Gastroesophageal sphincter (tissue), 4 donors: ENCODE measurements around the gene NEK10. TPM values are rescaled to one million over a fixed set of nuclear protein-coding genes. Genes with fewer than 3 reads are reported as not detected.

ENCODE experiments used
- ATAC-seq: fragments of 150-250 bp; one replicate; pipeline ENCODE4 v1.9.1; 2016; ENCODE audit warnings: mild to moderate bottlenecking, moderate library complexity
- H3K27ac ChIP-seq, 4 donors: fragments of 200-600 bp; sonication (generic) in 3 of 4; 1 replicate in 3 of 4; 2 replicates in 1 of 4; pipeline ENCODE4 v1.5.1; 2016 to 2019
- H3K27me3 ChIP-seq: fragments of 200-600 bp; sonication (generic); one replicate; pipeline ENCODE4 v1.5.1; 2019
- H3K36me3 ChIP-seq, 2 donors: fragments of 200-600 bp; sonication (generic); one replicate each; pipeline ENCODE4 v1.5.1; 2019; ENCODE audit warnings: control low read depth in 1 of 2
- H3K4me1 ChIP-seq, 3 donors: fragments of 200-600 bp; sonication (generic); 1 replicate in 2 of 3; 2 replicates in 1 of 3; pipeline ENCODE4 v1.5.1; 2016 to 2019; ENCODE audit warnings: control low read depth in 2 of 3
- H3K4me3 ChIP-seq, 2 donors: fragments of 200-600 bp; sonication (generic); one replicate each; pipeline ENCODE4 v1.5.1; 2019; ENCODE audit warnings: mild to moderate bottlenecking in 1 of 2, moderate library complexity in 1 of 2
- H3K9me3 ChIP-seq, 3 donors: fragments of 200-600 bp; sonication (generic); one replicate each; pipeline ENCODE4 v1.5.1; 2017 to 2019; ENCODE audit warnings: control low read depth in 2 of 3
- EP300 ChIP-seq: sonication (generic); formaldehyde crosslinking; IDR thresholded peaks from one replicate; pipeline ENCODE4 v1.6.1; 2017; ENCODE audit warnings: antibody characterized with exemption, mild to moderate bottlenecking
- POLR2A ChIP-seq, 2 donors: fragments of 450-650 bp; IDR thresholded peaks; one replicate each; pipeline ENCODE4 v1.6.1; 2017; ENCODE audit warnings: antibody characterized with exemption in 2 of 2, mild to moderate bottlenecking in 2 of 2, moderate library complexity in 1 of 2
- POLR2AphosphoS5 ChIP-seq: sonication (generic); formaldehyde crosslinking; IDR thresholded peaks from one replicate; pipeline ENCODE4 v1.6.1; 2017; ENCODE audit warnings: antibody characterized with exemption
- WGBS, 2 donors: methylation state at CpG; one replicate each; pipeline ENCODE4 v1.1.5; 2018; ENCODE audit warnings: low coverage in 1 of 2; 5-methylcytosine and 5-hydroxymethylcytosine counted together
- total RNA-seq, 4 donors: library from RNA; depleted of rRNA; stranded (reverse); fragments of >200 nt; gene quantifications; one replicate each; pipeline ENCODE4 v1.1.0, GENCODE V29; 2016
- TF ChIP-seq, protein P1 (sequence below), 4 experiments: fragments of 200-600 bp in 2 of 4; fragments of 450-650 bp in 2 of 4; sonication (generic) in 1 of 4; IDR thresholded peaks; one replicate each; pipeline ENCODE4 v1.5.1; 2017 to 2019; ENCODE audit warnings: antibody characterized with exemption in 4 of 4, mild to moderate bottlenecking in 2 of 4, moderate library complexity in 2 of 4

Gene NEK10
- total RNA-seq, 4 donors from 2014 or later: 0.62 to 2.7 (median 1.5) TPM

GRCh38 chr3:27085829-27086730, 283.1 kb downstream of the NEK10 start:
- 56 to 72% methylated on average over 4 to 5 of the region's 5 CpGs for WGBS, 2 donors
- no peak for ATAC-seq

GRCh38 chr3:27081992-27082607, 287.1 kb downstream of the NEK10 start:
- Histone ChIP-seq H3K36me3 (no peaks in the 10 kb centered on the region), H3K27ac (no peak overlapping the region), H3K27me3 (no peaks in the 10 kb centered on the region), H3K4me1 (peaks cover 0 to 22% (median 2%) of the 10 kb centered on the region in 3 donors), H3K9me3 (no peaks in the 10 kb centered on the region), H3K4me3 (no peak overlapping the region)
- no peak for TF ChIP-seq POLR2AphosphoS5
- TF ChIP-seq EP300: no peak
- TF ChIP-seq, protein P1, sequence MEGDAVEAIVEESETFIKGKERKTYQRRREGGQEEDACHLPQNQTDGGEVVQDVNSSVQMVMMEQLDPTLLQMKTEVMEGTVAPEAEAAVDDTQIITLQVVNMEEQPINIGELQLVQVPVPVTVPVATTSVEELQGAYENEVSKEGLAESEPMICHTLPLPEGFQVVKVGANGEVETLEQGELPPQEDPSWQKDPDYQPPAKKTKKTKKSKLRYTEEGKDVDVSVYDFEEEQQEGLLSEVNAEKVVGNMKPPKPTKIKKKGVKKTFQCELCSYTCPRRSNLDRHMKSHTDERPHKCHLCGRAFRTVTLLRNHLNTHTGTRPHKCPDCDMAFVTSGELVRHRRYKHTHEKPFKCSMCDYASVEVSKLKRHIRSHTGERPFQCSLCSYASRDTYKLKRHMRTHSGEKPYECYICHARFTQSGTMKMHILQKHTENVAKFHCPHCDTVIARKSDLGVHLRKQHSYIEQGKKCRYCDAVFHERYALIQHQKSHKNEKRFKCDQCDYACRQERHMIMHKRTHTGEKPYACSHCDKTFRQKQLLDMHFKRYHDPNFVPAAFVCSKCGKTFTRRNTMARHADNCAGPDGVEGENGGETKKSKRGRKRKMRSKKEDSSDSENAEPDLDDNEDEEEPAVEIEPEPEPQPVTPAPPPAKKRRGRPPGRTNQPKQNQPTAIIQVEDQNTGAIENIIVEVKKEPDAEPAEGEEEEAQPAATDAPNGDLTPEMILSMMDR (IDR thresholded peaks at IDR 0.05): no peak
- no peak for TF ChIP-seq POLR2A (IDR thresholded peaks at IDR 0.05)
- no peak for ATAC-seq
- 51 to 76% methylated on average over 2 of the region's 2 CpGs for WGBS, 2 donors

More at GRCh38 chr3:27085829-27086730, 283.1 kb downstream of the NEK10 start:
- Histone ChIP-seq H3K4me3 (no peak overlapping the region), H3K27ac (no peak overlapping the region), H3K27me3 (no peaks in the 10 kb centered on the region), H3K4me1 (peaks cover 0 to 44% (median 2%) of the 10 kb centered on the region in 3 donors), H3K36me3 (no peaks in the 10 kb centered on the region), H3K9me3 (no peaks in the 10 kb centered on the region)
- TF ChIP-seq POLR2AphosphoS5 (no peak), POLR2A (IDR thresholded peaks at IDR 0.05) (no peak), EP300 (no peak)
- TF ChIP-seq, protein P1 (IDR thresholded peaks at IDR 0.05): no peak

DNA sequence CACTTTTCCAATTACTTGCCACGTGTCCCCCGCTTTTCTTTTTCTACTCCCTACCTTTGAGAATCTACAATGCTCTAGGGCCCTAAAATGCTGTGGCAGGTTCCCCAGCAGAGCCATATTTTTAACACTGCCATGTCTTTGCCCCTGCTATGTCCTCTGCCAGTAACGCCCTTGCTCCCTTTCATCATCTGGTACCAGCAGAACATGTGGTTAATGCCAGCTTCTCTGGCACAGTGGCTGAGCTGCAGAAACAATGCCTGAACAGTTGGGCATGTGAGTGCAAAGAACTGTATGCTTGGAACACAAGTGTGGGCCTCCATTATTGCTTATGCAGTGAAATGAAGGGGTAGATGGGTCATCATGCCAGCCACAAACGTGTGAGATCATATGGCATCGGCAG, 287.6 kb downstream of the NEK10 start:
- no peaks in the 10 kb centered on the region for H3K27me3 ChIP-seq
- no peak overlapping the region for H3K27ac ChIP-seq
- H3K4me3 ChIP-seq: no peak overlapping the region
- no peak for ATAC-seq
- 77 to 87% methylated on average over 4 to 5 of the region's 5 CpGs for whole genome bisulfite sequencing, 2 donors
- TF ChIP-seq POLR2A (IDR thresholded peaks at IDR 0.05) (no peak), EP300 (no peak), POLR2AphosphoS5 (no peak)
- TF ChIP-seq, protein P1 (IDR thresholded peaks at IDR 0.05): no peak
- no peaks in the 10 kb centered on the region for H3K9me3 ChIP-seq
- H3K4me1 ChIP-seq: peaks cover 0 to 18% (median 2%) of the 10 kb centered on the region in 3 donors
- no peaks in the 10 kb centered on the region for H3K36me3 ChIP-seq

GRCh38 chr3:27080258-27080525, 289.0 kb downstream of the NEK10 start:
- H3K27ac ChIP-seq: no peak overlapping the region
- H3K4me3 ChIP-seq: no peak overlapping the region
- ATAC-seq: no peak
- peaks cover 0 to 4% (median 0%) of the 10 kb centered on the region in 3 donors for H3K4me1 ChIP-seq
- no peaks in the 10 kb centered on the region for H3K36me3 ChIP-seq
- TF ChIP-seq POLR2A (IDR thresholded peaks at IDR 0.05) (no peak), POLR2AphosphoS5 (no peak), EP300 (no peak)
- TF ChIP-seq, protein P1 (IDR thresholded peaks at IDR 0.05): no peak
- no peaks in the 10 kb centered on the region for H3K9me3 ChIP-seq
- 39 to 64% methylated on average over 2 of the region's 2 CpGs for WGBS, 2 donors
- H3K27me3 ChIP-seq: no peaks in the 10 kb centered on the region
